Hematopoietic multipotent progenitor cell treated with erythropoietin and hydrocortisone succinate and interleukin-3 and kit ligand, for 4 days (in vitro differentiated cells): ENCODE data around the gene NOM1.

ENCODE experiments used
- DNase-seq: peaks from one replicate; pipeline ENCODE4 v3.0.0-alpha.2; 2015

Gene NOM1

DNA sequence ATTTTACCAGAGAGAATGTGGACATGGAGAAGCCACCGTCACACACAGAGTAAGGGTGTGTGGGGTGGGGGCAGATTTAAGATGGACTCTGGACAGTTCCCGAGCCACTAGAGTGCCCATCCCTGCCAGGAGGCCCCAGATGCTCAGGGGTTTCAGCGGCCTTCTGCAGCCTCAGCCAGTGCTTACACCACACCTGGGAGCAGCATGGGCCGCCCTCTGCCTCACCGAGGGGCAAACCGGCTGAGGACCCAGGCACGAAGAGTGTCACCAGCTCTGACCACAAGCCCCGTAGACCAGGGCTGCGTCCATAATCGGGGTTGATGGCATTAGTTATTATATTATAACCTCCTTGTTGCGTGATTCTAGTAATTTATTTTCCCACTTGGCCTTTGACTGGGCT is 67.6 kb downstream of the NOM1 start:
- no peak for DNase-seq

GRCh38 chr7:157017603-157018327 is 68.3 kb downstream of the NOM1 start:
- DNase-seq, result no peak

DNA sequence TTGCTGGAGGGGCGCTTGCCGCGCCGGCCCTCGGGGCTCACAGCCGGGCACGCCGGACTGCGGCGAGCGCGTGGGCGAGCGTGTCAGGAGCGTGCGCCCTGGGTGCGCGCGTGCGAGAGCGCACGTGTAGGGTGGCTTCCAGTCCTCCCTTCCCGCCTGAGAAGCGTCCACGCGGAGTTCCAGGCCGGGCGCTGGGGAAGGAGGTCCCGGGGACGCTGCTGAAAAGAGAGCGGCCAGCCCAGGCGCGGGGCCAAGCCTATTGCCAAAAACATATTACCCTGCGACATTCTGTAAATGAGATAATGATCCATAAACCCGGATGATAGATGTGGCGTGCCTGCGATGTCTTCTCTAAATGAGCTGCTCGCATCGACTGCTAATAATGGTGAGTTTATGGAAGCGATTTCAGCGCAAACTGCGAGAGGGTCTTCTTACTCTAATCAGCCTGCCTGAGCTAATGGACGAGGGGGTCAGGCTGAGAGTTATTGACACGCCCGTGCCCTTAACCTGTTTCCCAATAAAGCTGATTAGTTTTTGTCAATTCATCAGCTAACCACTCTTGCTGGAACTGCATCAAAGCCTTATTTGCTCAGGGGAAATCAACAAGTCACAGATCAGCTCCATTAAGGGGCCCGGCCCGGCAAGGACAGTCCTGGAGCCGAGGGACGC is 69.0 kb downstream of the NOM1 start:
- no peak for DNase-seq

DNA sequence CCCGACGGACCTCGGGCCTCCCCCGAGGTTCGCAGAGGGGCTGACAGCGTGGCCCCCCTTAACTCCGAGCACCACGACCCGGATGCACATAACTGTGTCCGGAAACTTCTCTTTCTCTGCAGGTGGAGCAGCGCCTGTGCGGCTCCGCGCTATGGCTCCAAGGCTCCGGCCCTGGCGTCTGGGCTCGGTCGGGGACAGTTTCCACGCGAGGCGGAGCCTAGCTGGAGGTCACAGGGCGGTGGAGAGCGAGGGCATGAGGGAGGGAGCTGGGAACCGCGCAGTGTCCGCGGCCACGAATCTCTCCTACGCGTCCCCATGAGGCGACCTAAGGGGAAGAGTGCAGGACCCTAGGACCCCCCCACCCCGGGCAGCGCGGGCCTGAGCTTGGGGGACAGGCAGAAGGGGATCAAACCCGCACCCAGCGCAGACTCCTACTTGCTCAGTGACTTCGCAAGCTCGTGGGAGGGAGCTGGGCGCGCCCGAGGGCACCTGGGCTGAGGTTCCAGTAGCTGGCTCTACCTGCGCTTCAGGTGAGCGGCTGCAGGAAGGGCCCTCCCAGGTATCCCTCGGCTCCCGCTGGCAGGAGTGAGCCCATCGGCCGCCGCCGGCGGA is 69.6 kb downstream of the NOM1 start:
- DNase-seq, result no peak

DNA sequence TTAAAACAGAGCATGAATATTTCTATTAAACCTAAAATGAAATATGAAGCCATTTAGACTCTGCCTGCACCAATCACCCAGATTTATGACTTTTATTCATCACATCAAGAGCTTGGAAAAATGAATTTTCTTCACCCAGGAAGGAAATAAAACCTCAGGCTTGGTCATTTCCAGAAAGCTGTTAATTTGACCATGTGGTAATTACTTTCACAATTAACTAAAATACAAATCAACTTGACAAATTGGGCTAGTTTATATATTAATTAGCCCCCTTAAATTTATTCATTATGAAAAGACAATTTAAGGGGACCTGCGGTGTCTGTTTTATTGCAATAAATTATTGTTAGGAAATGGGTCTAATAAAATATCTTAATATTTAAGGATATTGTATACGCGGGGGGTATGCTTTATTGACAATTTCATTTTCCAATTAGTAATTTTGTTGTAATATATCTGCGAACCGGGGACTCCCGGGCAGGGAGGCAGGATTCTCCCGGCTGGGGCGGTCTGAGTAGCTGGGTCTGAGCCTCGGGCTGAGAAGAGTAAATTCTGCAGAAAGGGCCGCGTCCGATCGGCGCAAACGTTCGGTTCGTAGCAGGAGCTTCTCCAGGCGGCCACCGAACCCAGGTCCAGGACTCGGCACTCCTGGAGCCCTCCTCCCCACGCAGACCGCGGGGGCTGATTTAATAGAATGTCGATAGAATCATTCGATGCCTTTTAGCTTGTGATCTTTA is 70.4 kb downstream of the NOM1 start:
- no peak for DNase-seq

GRCh38 chr7:157020514-157021070 is 71.1 kb downstream of the NOM1 start:
- no peak for DNase-seq

DNA sequence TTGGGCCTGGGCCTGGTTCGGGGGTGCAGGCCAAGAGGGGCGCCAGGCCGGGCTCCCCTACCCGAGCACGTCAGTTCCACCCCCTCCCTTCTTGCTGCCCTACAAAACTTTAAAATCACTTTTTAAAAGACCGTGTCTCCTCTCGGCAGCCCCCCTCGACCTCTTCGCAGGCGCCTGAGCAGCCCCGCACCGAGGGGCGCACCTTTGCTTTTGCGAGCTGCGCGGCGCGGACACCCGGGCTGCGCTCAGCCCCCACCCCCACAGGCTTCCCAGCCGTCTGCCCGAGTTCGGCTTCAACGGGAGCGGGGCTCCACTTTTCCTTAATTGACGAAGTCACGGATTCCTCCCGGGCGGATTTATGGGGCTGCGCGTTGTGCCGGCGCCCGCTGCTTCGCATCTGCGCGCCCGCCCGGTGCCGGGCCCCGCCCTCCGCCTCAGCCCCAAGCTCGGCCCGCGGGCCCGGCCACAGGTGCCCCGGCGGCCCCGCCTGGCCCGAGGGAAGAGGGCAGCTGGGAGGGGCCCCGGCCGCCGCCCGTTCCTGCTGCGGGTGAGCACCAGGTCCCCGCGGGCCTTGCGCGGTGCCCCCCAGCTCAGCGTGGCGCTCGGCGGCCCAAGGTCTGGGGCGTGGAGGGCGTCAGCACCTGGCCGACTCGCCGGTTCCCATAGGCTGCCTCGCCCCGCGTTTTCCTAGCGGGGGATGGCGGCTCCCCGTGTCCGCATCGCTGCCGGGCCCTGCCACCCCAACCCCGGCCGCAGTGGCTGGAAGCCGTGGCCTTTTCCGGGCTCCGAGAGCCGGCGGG is 71.8 kb downstream of the NOM1 start:
- no peak for DNase-seq

DNA sequence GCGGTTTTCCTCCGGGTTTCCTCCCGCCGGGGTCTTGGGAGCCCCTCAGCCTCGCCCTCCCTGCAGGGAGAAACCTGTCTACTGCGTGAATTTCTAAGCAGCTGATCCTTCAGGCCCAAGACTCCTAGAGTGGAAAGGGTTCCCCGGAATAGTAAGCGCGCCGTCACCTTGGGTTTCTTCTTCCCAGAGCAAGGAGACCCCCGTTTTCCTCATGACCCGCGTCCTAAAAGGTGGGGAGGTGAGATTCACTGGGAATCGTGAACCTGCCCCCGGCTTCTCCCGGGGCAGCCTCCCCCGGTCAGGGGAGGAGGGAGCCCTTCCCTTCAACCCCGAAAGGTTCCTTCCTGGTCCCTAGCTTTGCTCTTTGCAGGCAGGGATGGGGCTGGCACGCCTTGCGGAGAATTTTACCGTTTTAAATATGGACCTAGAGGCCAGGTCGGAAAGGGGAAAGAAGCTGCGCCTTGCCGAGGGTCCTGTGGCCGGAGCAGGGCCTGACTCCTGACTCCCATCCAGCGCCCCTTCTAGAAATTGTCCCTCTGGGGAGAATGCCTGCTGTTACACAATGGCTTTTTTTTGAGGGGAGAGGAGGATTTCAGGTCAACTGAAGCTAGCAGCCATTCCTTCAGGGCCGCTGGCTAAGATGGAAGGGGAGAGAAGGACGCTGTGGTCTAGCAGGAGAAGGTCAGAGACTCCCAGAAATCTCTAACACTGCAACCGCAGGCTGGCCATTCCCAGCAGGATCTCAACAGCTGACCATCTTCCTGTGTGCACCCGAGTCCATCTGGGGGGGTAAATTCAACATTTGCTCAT is 72.6 kb downstream of the NOM1 start:
- no peak for DNase-seq
